ENCODE data around the gene SUPT6H.

GRCh38 chr17:28657756-28658155, 4.2 kb upstream of the SUPT6H start:
- 0 out of 2 replicates have a peak, but pooled peaks have one; percentile 23 for TF ChIP-seq POLR2AphosphoS5 (IDR thresholded peaks at IDR 0.05; ENCODE audit: low read depth, low read length)
- TF ChIP-seq POLR2A (IDR thresholded peaks at IDR 0.05; ENCODE audit: low read depth, low read length) = no peak

Measured in GM12892 (cell line).